Measurements from ENCODE around the gene KRTAP3-1. TPM values are rescaled to one million over a fixed set of nuclear protein-coding genes. Genes with fewer than 3 reads are reported as not detected.
"Not testable (repeated sequence)": the region's sequence is repeated elsewhere in the genome, so short reads cannot be mapped to it uniquely, and the experiment has no call there.

The KRTAP3-1 gene
- total and polyA plus RNA-seq, 4 experiments from 2014 or later = not detected

GRCh38 chr17:41046735-41047465 lies 38.0 kb upstream of the KRTAP3-1 start, which contains the start of gene KRTAP2-1:
Gene KRTAP2-1 (minus strand): TSS chr17:41047316. CDS start chr17:41047267, 49 bp downstream.
- H3K36me3 Mint-ChIP-seq; H3K27ac Mint-ChIP-seq; H3K4me1 Mint-ChIP-seq; DNase-seq; H3K4me1 ChIP-seq (ENCODE audit: insufficient read depth, low read length); H3K27me3 ChIP-seq (ENCODE audit: insufficient read depth, low read length); H3K4me3 Mint-ChIP-seq; H3K9me3 ChIP-seq (ENCODE audit: control insufficient read depth in 1 of 2, low read length in 2 of 2); POLR2A ChIA-PET (ENCODE audit: partially characterized antibody); CTCF ChIA-PET (ENCODE audit: partially characterized antibody); H3K27ac ChIP-seq (ENCODE audit: low read depth, low read length); intact Hi-C loops (cut with micrococcal nuclease); H3K4me3 ChIP-seq (ENCODE audit: low read length in 2 of 2); H3K36me3 ChIP-seq (ENCODE audit: insufficient read depth, low read length): not testable (repeated sequence)
- Mint-ChIP-seq H3K27me3 (peaks cover 21 to 28% of the 10 kb centered on the region in 2 donors), H3K9me3 (peaks cover 0 to 21% (median 9%) of the 10 kb centered on the region in 8 donors)

GRCh38 chr17:41042953-41043352 lies 34.0 kb upstream of the KRTAP3-1 start:
- Mint-ChIP-seq H3K27ac (no peak overlapping the region), H3K9me3 (peaks cover 0 to 21% (median 9%) of the 10 kb centered on the region in 8 donors), H3K27me3 (peaks cover 18 to 23% of the 10 kb centered on the region in 2 donors), H3K4me1 (peaks cover 0 to 2% (median 0%) of the 10 kb centered on the region in 4 donors), H3K36me3 (no peaks in the 10 kb centered on the region), H3K4me3 (no peak overlapping the region)
- ChIA-PET POLR2A (ENCODE audit: partially characterized antibody) (interaction anchor here (0.5 kb wide), 1 partner anchor 274 kb away, joined by 3 read pairs; no protein-coding TSS in a partner anchor), CTCF (ENCODE audit: partially characterized antibody) (no interaction called here)
- Histone ChIP-seq H3K4me3 (ENCODE audit: low read length in 2 of 2) (no peak overlapping the region), H3K4me1 (ENCODE audit: insufficient read depth, low read length) (no peaks in the 10 kb centered on the region), H3K27ac (ENCODE audit: low read depth, low read length) (no peak overlapping the region), H3K27me3 (ENCODE audit: insufficient read depth, low read length) (peaks cover 5% of the 10 kb centered on the region), H3K36me3 (ENCODE audit: insufficient read depth, low read length) (no peaks in the 10 kb centered on the region), H3K9me3 (ENCODE audit: control insufficient read depth in 1 of 2, low read length in 2 of 2) (peaks cover 0 to 3% of the 10 kb centered on the region in 2 donors)
- intact Hi-C loops (cut with micrococcal nuclease) = no loop called here
- no peak for DNase-seq

GRCh38 chr17:41040783-41041571 lies 32.0 kb upstream of the KRTAP3-1 start, which contains the start of gene KRTAP1-1:
Gene KRTAP1-1 (minus strand): TSS chr17:41041450. CDS start chr17:41041397, 53 bp downstream.
- H3K4me3 Mint-ChIP-seq; DNase-seq; H3K4me1 Mint-ChIP-seq; H3K27me3 ChIP-seq (ENCODE audit: insufficient read depth, low read length); intact Hi-C loops (cut with micrococcal nuclease); H3K36me3 ChIP-seq (ENCODE audit: insufficient read depth, low read length); CTCF ChIA-PET (ENCODE audit: partially characterized antibody); POLR2A ChIA-PET (ENCODE audit: partially characterized antibody); H3K4me3 ChIP-seq (ENCODE audit: low read length in 2 of 2); H3K27ac ChIP-seq (ENCODE audit: low read depth, low read length); H3K4me1 ChIP-seq (ENCODE audit: insufficient read depth, low read length); H3K36me3 Mint-ChIP-seq; H3K9me3 ChIP-seq (ENCODE audit: control insufficient read depth in 1 of 2, low read length in 2 of 2): not testable (repeated sequence)
- H3K27me3 Mint-ChIP-seq = peaks cover 13 to 17% of the 10 kb centered on the region in 2 donors
- H3K27ac Mint-ChIP-seq = peak within 1 kb of the TSS in 1 of 7 donors; percentile 20
- peaks cover 0 to 21% (median 9%) of the 10 kb centered on the region in 8 donors for H3K9me3 Mint-ChIP-seq

GRCh38 chr17:41037853-41038350 lies 29.0 kb upstream of the KRTAP3-1 start:
- Mint-ChIP-seq H3K27me3 (peaks cover 4 to 11% of the 10 kb centered on the region in 2 donors), H3K36me3 (no peaks in the 10 kb centered on the region), H3K4me1 (no peaks in the 10 kb centered on the region), H3K9me3 (peaks cover 0 to 9% (median 3%) of the 10 kb centered on the region in 8 donors), H3K4me3 (no peak overlapping the region), H3K27ac (no peak overlapping the region)
- no peaks in the 10 kb centered on the region for H3K36me3 ChIP-seq (ENCODE audit: insufficient read depth, low read length)
- no peaks in the 10 kb centered on the region for H3K9me3 ChIP-seq (ENCODE audit: control insufficient read depth in 1 of 2, low read length in 2 of 2)
- intact Hi-C loops (cut with micrococcal nuclease) = no loop called here
- H3K27ac ChIP-seq (ENCODE audit: low read depth, low read length) = no peak overlapping the region
- no peak overlapping the region for H3K4me3 ChIP-seq (ENCODE audit: low read length in 2 of 2)
- POLR2A ChIA-PET (ENCODE audit: partially characterized antibody) = no interaction called here
- CTCF ChIA-PET (ENCODE audit: partially characterized antibody) = no interaction called here
- no peak for DNase-seq
- H3K27me3 ChIP-seq (ENCODE audit: insufficient read depth, low read length) = no peaks in the 10 kb centered on the region
- H3K4me1 ChIP-seq (ENCODE audit: insufficient read depth, low read length) = no peaks in the 10 kb centered on the region

GRCh38 chr17:41034346-41034935 lies 25.5 kb upstream of the KRTAP3-1 start, which contains the start of gene KRTAP1-3:
Gene KRTAP1-3 (minus strand): TSS chr17:41034874. CDS start chr17:41034821, 53 bp downstream.
- H3K9me3 Mint-ChIP-seq; H3K36me3 ChIP-seq (ENCODE audit: insufficient read depth, low read length); H3K27ac ChIP-seq (ENCODE audit: low read depth, low read length); CTCF ChIA-PET (ENCODE audit: partially characterized antibody); H3K4me1 ChIP-seq (ENCODE audit: insufficient read depth, low read length); H3K9me3 ChIP-seq (ENCODE audit: control insufficient read depth in 1 of 2, low read length in 2 of 2); H3K4me3 ChIP-seq (ENCODE audit: low read length in 2 of 2); POLR2A ChIA-PET (ENCODE audit: partially characterized antibody); H3K4me3 Mint-ChIP-seq; H3K4me1 Mint-ChIP-seq; intact Hi-C loops (cut with micrococcal nuclease); H3K27me3 ChIP-seq (ENCODE audit: insufficient read depth, low read length); H3K36me3 Mint-ChIP-seq: not testable (repeated sequence)
- peak within 1 kb of the TSS in 1 of 7 donors; percentile 46 for H3K27ac Mint-ChIP-seq
- peak in 1 of 5 donors; percentile 29 for DNase-seq
- H3K27me3 Mint-ChIP-seq = peaks cover 13 to 14% of the 10 kb centered on the region in 2 donors

GRCh38 chr17:41029633-41030245 lies 20.8 kb upstream of the KRTAP3-1 start, which contains the start of gene KRTAP1-4:
Gene KRTAP1-4 (minus strand): TSS chr17:41030195. CDS start chr17:41030078, 117 bp downstream.
- CTCF ChIA-PET (ENCODE audit: partially characterized antibody) = no interaction called here
- intact Hi-C loops (cut with micrococcal nuclease) = no loop called here

More at GRCh38 chr17:41029633-41030245, 20.8 kb upstream of the KRTAP3-1 start, which contains the start of gene KRTAP1-4:
- Histone ChIP-seq H3K36me3 (ENCODE audit: insufficient read depth, low read length) (no peaks in the 10 kb centered on the region), H3K9me3 (ENCODE audit: control insufficient read depth in 1 of 2, low read length in 2 of 2) (no peaks in the 10 kb centered on the region), H3K27me3 (ENCODE audit: insufficient read depth, low read length) (no peaks in the 10 kb centered on the region), H3K4me3 (ENCODE audit: low read length in 2 of 2) (no peak within 1 kb of the TSS), H3K4me1 (ENCODE audit: insufficient read depth, low read length) (no peaks in the 10 kb centered on the region), H3K27ac (ENCODE audit: low read depth, low read length) (no peak within 1 kb of the TSS)
- H3K27ac Mint-ChIP-seq = no peak within 1 kb of the TSS
- POLR2A ChIA-PET (ENCODE audit: partially characterized antibody) = no interaction called here
- H3K36me3 Mint-ChIP-seq = no peaks in the 10 kb centered on the region
- no peaks in the 10 kb centered on the region for H3K4me1 Mint-ChIP-seq
- no peak within 1 kb of the TSS for H3K4me3 Mint-ChIP-seq
- DNase-seq = peak in 1 of 5 donors; percentile 15
- H3K27me3 Mint-ChIP-seq = peaks cover 18 to 23% of the 10 kb centered on the region in 2 donors
- H3K9me3 Mint-ChIP-seq = no peaks in the 10 kb centered on the region
